Activated T-helper 1 cell treated with Interleukin-2 at 50 U/mL for 16 hours (primary cell): ENCODE data around the gene C3orf18.

Experiments used
- DNase-seq: peaks from one replicate; pipeline ENCODE4 v3.0.0-alpha.2; 2020; ENCODE audit warnings: low read depth

Gene C3orf18

GRCh38 chr3:50603261-50604109 is 35.9 kb upstream of the C3orf18 start:
- no peak for DNase-seq

- DNase-seq = no peak
Measured at GRCh38 chr3:50602595-50603191, 35.1 kb upstream of the C3orf18 start.

DNA sequence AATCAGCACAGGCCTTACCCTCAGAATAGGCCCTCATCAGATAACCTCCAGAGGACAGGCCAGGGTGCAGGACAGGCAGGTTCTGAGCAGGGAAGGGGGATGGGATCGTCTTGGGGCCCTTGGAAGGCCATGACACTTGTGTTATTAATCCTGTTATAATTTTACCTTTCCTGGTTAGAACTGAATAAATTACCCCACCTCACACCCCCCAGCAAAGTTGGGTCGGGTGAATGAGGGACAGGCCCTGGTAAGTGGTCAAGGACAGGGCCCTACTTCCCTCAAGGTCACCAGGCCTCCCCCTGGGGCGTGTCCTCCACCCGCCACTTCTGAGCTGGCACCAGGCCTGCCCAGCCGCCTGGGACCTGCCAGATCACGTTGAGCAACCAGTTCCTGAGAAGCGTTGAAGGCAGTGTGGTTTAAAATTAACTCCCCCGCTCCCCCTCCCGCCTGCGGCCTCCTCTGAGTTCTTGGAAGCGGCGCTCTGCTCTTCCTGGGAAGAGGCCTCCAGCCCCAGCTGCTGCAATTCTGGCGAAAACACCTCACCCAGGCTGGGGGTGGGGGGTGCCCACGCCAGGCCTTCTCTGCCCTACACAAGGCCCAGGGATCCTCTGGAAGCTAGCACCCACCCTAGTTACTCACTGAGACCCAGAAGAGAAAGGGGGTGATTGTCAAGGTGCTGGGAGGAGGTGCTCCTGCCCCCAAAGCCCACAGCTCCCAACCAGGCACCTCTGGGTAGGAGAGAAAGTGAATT is 33.5 kb upstream of the C3orf18 start:
- peak; percentile 73 for DNase-seq

- DNase-seq = no peak
Measured at GRCh38 chr3:50600141-50600753, 32.7 kb upstream of the C3orf18 start.

GRCh38 chr3:50599716-50600118 is 32.2 kb upstream of the C3orf18 start:
- no peak for DNase-seq

GRCh38 chr3:50599115-50599715 is 31.7 kb upstream of the C3orf18 start:
- DNase-seq = no peak

DNA sequence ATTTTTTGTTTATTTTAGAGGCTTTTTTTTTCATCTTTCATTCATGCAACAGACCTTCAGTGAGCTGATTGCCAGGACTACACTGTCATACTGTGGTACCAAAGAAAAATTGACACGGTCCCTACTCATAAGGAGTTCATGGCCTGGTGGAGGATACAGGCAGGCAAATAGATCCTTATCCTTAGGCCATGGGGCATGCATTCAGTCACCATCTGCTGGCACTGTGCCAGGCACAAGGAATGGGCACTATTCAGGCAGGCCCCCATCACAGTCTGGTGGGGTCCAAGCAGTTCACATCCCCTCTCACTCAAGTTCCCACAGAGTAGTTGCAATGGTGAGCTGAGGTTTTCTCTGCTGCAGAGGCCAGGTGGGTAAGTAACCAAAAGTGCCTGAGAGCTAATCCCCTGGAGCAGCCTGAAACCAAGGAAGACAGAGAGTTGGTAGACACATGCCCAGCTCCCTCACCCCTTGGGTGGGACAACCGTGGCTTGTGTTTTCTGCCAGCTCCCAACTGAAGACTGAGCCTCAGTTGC is 26.8 kb upstream of the C3orf18 start:
- DNase-seq = no peak

GRCh38 chr3:50592568-50592967 is 25.0 kb upstream of the C3orf18 start:
- no peak for DNase-seq

DNA sequence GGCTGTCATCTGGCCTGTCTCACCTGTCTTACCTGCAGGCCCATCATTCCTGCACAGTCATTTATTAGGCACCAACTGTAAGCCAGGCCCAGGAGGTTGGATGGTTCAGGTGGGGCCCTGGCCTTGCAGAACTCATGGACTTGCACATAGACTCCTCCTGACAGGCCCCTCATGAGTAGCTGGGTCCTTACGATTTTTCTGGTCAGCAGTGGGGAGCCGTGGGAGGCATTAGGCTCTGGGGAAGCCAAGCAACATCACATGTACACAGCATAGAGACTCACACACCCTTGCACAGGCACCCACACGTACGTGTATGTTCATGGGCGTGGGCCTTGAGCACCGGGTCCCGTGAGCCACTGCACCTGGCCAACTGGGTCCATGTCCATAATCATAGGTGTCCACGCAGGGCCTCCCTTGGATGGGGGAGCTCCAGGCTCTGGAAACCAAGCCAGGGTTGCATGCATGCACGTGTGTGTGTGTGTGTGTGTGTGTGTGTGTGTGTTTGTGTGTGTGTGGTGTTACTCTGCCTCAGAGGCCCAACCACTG is 23.7 kb upstream of the C3orf18 start:
- DNase-seq = no peak

DNA sequence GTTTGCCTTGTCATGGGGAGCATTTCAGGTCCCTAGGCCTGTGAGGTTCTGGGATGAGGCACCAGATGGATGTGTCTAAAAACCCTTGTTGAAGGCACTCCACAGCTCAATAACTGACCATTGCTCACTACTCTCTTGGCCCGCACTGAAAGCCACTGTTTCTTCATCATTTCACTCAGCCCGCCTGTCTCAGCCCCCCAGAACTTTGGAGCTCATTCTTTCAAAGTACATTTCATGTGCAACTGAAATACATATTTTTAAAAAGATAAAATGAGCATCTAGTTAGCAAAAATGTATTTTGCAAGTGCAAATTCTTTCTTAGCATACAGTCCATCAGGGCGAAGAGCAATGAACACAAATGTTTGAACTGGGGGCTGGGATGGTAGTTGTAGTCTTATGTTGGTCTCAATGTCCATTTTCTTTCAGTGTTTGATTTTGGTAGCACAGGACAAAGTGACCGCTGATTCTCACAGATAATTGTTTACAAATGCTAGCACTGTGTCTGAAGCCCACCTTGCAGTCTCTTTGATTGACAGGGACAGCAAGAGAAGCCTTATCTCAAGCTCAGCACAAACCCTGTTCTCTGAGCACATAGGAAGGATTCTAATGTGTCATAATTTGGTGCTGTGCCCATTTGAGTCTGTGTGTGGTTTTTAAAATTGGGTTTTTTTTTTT is 21.3 kb upstream of the C3orf18 start:
- no peak for DNase-seq

DNA sequence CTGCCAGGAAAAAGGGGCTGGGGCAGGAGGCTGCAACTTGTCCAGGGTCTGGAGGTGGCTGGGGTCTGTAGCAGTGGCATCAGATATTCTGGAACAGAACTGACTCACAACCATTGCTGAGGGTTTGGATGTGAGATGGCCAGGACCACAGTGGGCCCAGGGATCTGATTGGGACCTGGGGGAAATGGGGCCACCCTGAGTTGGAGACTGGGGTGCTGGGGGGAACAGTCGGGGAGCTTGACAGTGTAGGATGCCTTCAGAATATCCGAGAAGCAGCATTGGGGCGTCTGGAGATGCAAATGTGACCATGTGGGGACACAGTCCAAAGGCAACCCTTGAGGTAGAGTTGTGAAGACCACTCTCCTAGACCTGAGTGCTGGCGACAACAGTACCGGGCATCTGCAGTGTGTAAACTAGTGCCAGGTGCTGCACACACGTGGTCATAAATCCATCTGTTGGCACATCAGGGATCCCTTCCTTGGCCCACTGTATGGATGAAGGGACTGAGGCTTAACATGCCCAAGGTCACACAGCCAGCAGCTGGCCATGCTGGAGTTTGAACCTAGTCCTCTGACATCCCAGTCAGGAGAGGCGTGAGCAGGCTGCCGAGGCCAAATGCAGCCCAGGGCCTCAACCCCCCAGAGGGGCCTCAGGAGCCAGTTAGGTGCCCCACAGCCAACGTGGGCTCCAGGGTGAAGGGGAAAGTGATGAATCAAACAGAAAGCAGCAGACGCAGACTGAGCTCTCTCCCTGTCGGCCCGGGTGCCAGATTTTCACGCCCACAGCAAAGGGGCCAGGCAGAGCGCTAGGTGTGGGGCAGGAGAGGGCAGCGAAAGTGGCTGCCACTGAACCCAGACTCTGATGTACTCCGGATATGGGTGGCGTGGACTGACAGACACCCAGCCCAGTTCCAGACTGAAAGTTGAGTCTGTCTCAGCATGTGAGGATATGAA is 20.5 kb upstream of the C3orf18 start:
- no peak for DNase-seq

DNA sequence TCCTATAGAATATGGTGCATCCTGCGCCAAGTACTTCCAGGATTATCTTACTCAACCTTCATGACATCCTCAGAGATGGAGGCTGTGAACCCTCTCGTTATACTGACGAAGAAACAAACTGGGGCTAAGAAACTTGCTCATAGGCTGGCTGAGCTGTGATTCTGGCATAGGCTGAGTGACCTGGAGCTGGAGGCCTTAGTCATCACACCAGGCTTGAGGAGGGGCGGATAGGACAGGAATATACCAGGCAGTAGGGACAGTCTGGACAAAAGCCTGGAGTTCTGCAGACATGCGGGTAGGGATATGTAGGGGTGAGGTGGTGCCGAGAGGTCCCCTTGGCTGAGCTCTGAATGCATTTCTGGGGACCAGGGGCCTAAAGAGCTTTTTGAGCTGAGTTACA is 19.8 kb upstream of the C3orf18 start:
- DNase-seq = no peak

DNA sequence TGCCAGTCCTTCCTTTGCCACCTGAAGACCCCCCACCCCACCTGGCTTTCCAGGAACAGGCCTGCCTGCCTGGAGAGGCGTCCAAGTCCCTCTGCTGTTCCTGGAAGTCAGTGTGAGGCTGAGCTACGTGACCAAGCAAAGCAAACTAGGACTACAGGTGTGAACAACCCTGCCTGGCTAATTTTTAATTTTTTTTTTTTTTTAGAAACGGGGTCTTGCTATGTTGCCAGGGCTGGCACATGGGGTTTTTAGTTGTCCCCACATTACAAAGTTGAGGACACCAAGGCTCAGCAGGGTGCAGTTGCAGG is 19.2 kb upstream of the C3orf18 start:
- DNase-seq = no peak

DNA sequence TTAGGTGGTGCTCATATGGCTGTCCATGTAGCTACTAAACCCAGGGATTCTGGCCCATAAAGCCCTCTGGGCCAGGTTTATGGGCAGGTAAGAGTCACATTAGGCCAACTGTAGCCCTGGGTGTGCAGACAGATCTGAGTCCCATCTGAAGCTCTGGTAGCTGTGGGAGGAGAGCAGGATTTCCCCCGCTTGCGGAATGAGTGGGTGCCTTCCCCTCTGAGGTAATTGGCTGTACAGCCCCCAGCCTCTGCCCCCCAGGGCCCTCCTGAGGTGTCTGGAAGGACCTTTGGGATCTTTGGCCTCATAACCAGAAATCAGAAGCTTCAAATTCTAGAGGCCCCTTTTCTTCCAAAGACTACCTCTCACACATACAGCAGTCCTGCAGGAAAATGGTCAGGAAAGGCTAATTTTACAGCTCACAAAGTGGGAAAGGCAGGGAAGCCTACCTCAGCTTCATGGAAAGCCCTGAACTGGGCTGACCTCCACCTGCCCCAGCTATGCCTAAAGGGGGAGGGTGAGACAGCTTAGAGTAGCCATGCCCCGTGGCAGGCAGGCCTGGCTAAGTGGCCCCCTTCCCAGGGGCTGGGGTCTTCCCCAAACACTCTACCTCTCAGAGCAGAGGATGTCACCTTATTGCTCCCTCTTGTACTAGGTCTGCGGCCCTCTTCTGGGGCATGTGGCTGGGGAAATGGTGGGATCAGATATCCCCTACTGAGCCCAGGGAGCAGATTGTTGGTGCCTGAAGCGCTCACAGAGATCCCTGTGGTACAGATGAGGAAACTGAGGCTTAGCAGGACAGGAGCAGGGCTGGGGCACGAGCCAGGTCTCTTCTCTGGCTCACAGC is 18.6 kb upstream of the C3orf18 start:
- no peak for DNase-seq

GRCh38 chr3:50584391-50584790 is 16.8 kb upstream of the C3orf18 start:
- no peak for DNase-seq

GRCh38 chr3:50583897-50584296 is 16.4 kb upstream of the C3orf18 start:
- no peak for DNase-seq

GRCh38 chr3:50582083-50582482 is 14.5 kb upstream of the C3orf18 start:
- no peak for DNase-seq

DNA sequence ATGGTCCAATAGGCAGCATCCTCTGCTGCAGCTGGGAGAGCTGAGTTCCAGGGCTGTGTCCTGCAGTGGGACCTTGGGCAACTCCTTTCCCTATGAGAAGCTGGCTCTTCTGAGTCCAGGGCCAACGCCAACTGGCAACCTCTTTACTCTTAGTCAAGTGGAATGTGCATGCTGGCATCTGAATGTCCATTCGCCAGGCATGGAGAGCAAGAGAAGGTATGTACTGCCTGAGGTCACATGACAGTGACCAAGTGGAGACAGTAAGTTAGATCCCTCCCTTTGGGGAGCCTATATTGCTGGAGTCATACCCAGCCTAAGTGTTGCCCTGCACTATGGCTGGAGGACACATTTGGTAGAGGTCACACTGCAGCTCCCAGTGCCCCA is 13.9 kb upstream of the C3orf18 start:
- no peak for DNase-seq
